ENCODE data around the gene ME3. TPM values are rescaled to one million over a fixed set of nuclear protein-coding genes. Genes with fewer than 3 reads are reported as not detected.
A peak's percentile ranks its signal among the peaks of the same experiment; 100 is the strongest.

Gene ME3
- polyA plus RNA-seq, 1 donor (not counting 4 experiments of a cell fraction or from before 2014, with no cell fraction given), result 1.0 TPM

GRCh38 chr11:86460461-86461385 lies 211.7 kb downstream of the ME3 start:
- Histone ChIP-seq H3K4me3 (ENCODE audit: control insufficient read depth in 2 of 3, extremely low read depth in 1 of 3, insufficient read depth in 2 of 3, low read depth in 1 of 3, low read length in 3 of 3) (no peak overlapping the region), H3K27me3 (ENCODE audit: control insufficient read depth, extremely low read depth, insufficient read depth, low read length) (no peaks in the 10 kb centered on the region), H3K9me1 (ENCODE audit: control insufficient read depth, extremely low read depth, insufficient read depth, low read length) (no peaks in the 10 kb centered on the region), H3K36me3 (ENCODE audit: control insufficient read depth in 2 of 2, extremely low read depth in 1 of 2, insufficient read depth in 2 of 2, low read length in 2 of 2) (no peaks in the 10 kb centered on the region), H3K4me1 (ENCODE audit: control insufficient read depth, extremely low read depth, insufficient read depth, low read length) (peaks cover 45% of the 10 kb centered on the region), H2AFZ (ENCODE audit: control insufficient read depth, low read length) (no peak overlapping the region), H3K9ac (ENCODE audit: control insufficient read depth, extremely low read depth, insufficient read depth, low read length) (no peak overlapping the region), H3K4me2 (ENCODE audit: control insufficient read depth, extremely low read depth, insufficient read depth, low read depth, low read length) (peak overlapping the region; percentile 17), H3K79me2 (ENCODE audit: control insufficient read depth, insufficient read depth, low read length) (no peaks in the 10 kb centered on the region), H4K20me1 (ENCODE audit: control insufficient read depth, extremely low read depth, insufficient read depth, low read length) (no peaks in the 10 kb centered on the region), H3K9me3 (ENCODE audit: control insufficient read depth, low read depth, low read length) (no peaks in the 10 kb centered on the region), H3K27ac (ENCODE audit: control insufficient read depth, insufficient read depth, low read length) (peak overlapping the region; percentile 52)
- dilution Hi-C loops (cut with MboI; ENCODE audit: extremely low pct_ligation_motif_present, low sequenced_read_pairs), result no loop called here
- DNase-seq (ENCODE audit: low read depth, low spot score), result no peak
- TF ChIP-seq CTCF (optimal IDR thresholded peaks at IDR 0.05 in 1 of 3, IDR thresholded peaks at IDR 0.05 in 1 of 3, conservative IDR thresholded peaks at IDR 0.05 in 1 of 3; ENCODE audit: extremely low read depth in 1 of 3, insufficient read depth in 2 of 3, low read length in 3 of 3) (no peak), EZH2 (IDR thresholded peaks at IDR 0.05; ENCODE audit: low read length) (no peak)
- FAIRE-seq, result no peak

GRCh38 chr11:86459682-86460460 lies 212.5 kb downstream of the ME3 start:
- H3K4me2 ChIP-seq (ENCODE audit: control insufficient read depth, extremely low read depth, insufficient read depth, low read depth, low read length), result peak overlapping the region; percentile 17
- dilution Hi-C loops (cut with MboI; ENCODE audit: extremely low pct_ligation_motif_present, low sequenced_read_pairs), result no loop called here
- no peak for TF ChIP-seq CTCF (optimal IDR thresholded peaks at IDR 0.05 in 1 of 3, IDR thresholded peaks at IDR 0.05 in 1 of 3, conservative IDR thresholded peaks at IDR 0.05 in 1 of 3; ENCODE audit: extremely low read depth in 1 of 3, insufficient read depth in 2 of 3, low read length in 3 of 3)
- no peak for TF ChIP-seq EZH2 (IDR thresholded peaks at IDR 0.05; ENCODE audit: low read length)
- peaks cover 44% of the 10 kb centered on the region for H3K4me1 ChIP-seq (ENCODE audit: control insufficient read depth, extremely low read depth, insufficient read depth, low read length)
- no peaks in the 10 kb centered on the region for H3K9me3 ChIP-seq (ENCODE audit: control insufficient read depth, low read depth, low read length)
- no peaks in the 10 kb centered on the region for H3K36me3 ChIP-seq (ENCODE audit: control insufficient read depth in 2 of 2, extremely low read depth in 1 of 2, insufficient read depth in 2 of 2, low read length in 2 of 2)
- FAIRE-seq, result peak; percentile 85
- no peaks in the 10 kb centered on the region for H3K9me1 ChIP-seq (ENCODE audit: control insufficient read depth, extremely low read depth, insufficient read depth, low read length)
- H3K27ac ChIP-seq (ENCODE audit: control insufficient read depth, insufficient read depth, low read length), result peak overlapping the region; percentile 52
- DNase-seq (ENCODE audit: low read depth, low spot score), result peak; percentile 68
- no peaks in the 10 kb centered on the region for H4K20me1 ChIP-seq (ENCODE audit: control insufficient read depth, extremely low read depth, insufficient read depth, low read length)
- H2AFZ ChIP-seq (ENCODE audit: control insufficient read depth, low read length), result no peak overlapping the region
- H3K9ac ChIP-seq (ENCODE audit: control insufficient read depth, extremely low read depth, insufficient read depth, low read length), result no peak overlapping the region
- no peaks in the 10 kb centered on the region for H3K27me3 ChIP-seq (ENCODE audit: control insufficient read depth, extremely low read depth, insufficient read depth, low read length)
- no peaks in the 10 kb centered on the region for H3K79me2 ChIP-seq (ENCODE audit: control insufficient read depth, insufficient read depth, low read length)
- no peak overlapping the region for H3K4me3 ChIP-seq (ENCODE audit: control insufficient read depth in 2 of 3, extremely low read depth in 1 of 3, insufficient read depth in 2 of 3, low read depth in 1 of 3, low read length in 3 of 3)
